HG03196 (cell line): Measurements from ENCODE around the gene SOX6.
"Not testable (repeated sequence)": the region's sequence is repeated elsewhere in the genome, so short reads cannot be mapped to it uniquely, and the experiment has no call there.

Source experiments
- ATAC-seq: cut with Tn5 transposase; IDR thresholded peaks from one replicate; pipeline ENCODE4 v1.9.1; 2021; ENCODE audit not compliant: unreplicated experiment

The SOX6 gene

GRCh38 chr11:16356057-16356760 is at the start of gene SOX6:
SOX6 (minus strand) TSS chr11:16356546; CDS start chr11:16341248, 15,298 bp downstream.
- ATAC-seq: no peak

- ATAC-seq: no peak
These were observed 48.5 kb upstream of the SOX6 start for GRCh38 chr11:16404781-16405285.

GRCh38 chr11:16403851-16404250 is 47.5 kb upstream of the SOX6 start:
- no peak for ATAC-seq

- ATAC-seq: no peak
These were observed 47.1 kb upstream of the SOX6 start for GRCh38 chr11:16403448-16403803.

- ATAC-seq: no peak
These were observed 46.5 kb upstream of the SOX6 start for GRCh38 chr11:16402654-16403447.

GRCh38 chr11:16397390-16397789 is 41.0 kb upstream of the SOX6 start:
- no peak for ATAC-seq

GRCh38 chr11:16395601-16396000 is 39.3 kb upstream of the SOX6 start:
- no peak for ATAC-seq

- ATAC-seq: no peak
These were observed 38.6 kb upstream of the SOX6 start for GRCh38 chr11:16394947-16395346.

GRCh38 chr11:16393340-16393739 is 37.0 kb upstream of the SOX6 start:
- no peak for ATAC-seq

GRCh38 chr11:16392616-16393015 is 36.3 kb upstream of the SOX6 start:
- no peak for ATAC-seq

GRCh38 chr11:16390826-16391225 is 34.5 kb upstream of the SOX6 start:
- not testable (repeated sequence) for ATAC-seq

- no peak for ATAC-seq
These were observed 28.8 kb upstream of the SOX6 start for GRCh38 chr11:16385099-16385498.

GRCh38 chr11:16382638-16383380 is 26.5 kb upstream of the SOX6 start:
- no peak for ATAC-seq

- no peak for ATAC-seq
These were observed 25.8 kb upstream of the SOX6 start for GRCh38 chr11:16382186-16382585.

- ATAC-seq: no peak
These were observed 24.7 kb upstream of the SOX6 start for GRCh38 chr11:16380941-16381568.

- no peak for ATAC-seq
These were observed 22.6 kb upstream of the SOX6 start for GRCh38 chr11:16378906-16379305.

- ATAC-seq: no peak
These were observed 21.4 kb upstream of the SOX6 start for GRCh38 chr11:16377746-16378145.

GRCh38 chr11:16375664-16376063 is 19.3 kb upstream of the SOX6 start:
- not testable (repeated sequence) for ATAC-seq

- no peak for ATAC-seq
These were observed 17.4 kb upstream of the SOX6 start for GRCh38 chr11:16373768-16374167.

- no peak for ATAC-seq
These were observed 16.0 kb upstream of the SOX6 start for GRCh38 chr11:16372355-16372754.

- no peak for ATAC-seq
These were observed 10.9 kb upstream of the SOX6 start for GRCh38 chr11:16367252-16367651.
